ENCODE measurements around the gene CITED1. TPM values are rescaled to one million over a fixed set of nuclear protein-coding genes. Genes with fewer than 3 reads are reported as not detected.
A peak's percentile ranks its signal among the peaks of the same experiment; 100 is the strongest.

CITED1 gene
- total RNA-seq, 4 donors from 2014 or later, result not detected

GRCh38 chrX:72307646-72308051, 1.9 kb upstream of the CITED1 start:
- no peak for DNase-seq

GRCh38 chrX:72306851-72307645, 1.3 kb upstream of the CITED1 start:
- TF ChIP-seq POLR2A (IDR thresholded peaks at IDR 0.05) (no peak), CTCF (IDR thresholded peaks at IDR 0.05) (no peak)
- no peak overlapping the region for H3K27ac ChIP-seq
- H3K36me3 ChIP-seq, result no peaks in the 10 kb centered on the region
- DNase-seq, result peak; percentile 37 to 75 (median 67)
- no peaks in the 10 kb centered on the region for H3K27me3 ChIP-seq
- no peaks in the 10 kb centered on the region for H3K9me3 ChIP-seq
- peak overlapping the region; percentile 29 to 61 (median 54) for H3K4me3 ChIP-seq
- H3K4me1 ChIP-seq, result peaks cover 0 to 30% (median 6%) of the 10 kb centered on the region in 4 donors

More at GRCh38 chrX:72307646-72308051, 1.9 kb upstream of the CITED1 start:
- TF ChIP-seq CTCF (IDR thresholded peaks at IDR 0.05), result no peak
- TF ChIP-seq POLR2A (IDR thresholded peaks at IDR 0.05), result no peak
- peak overlapping the region in 3 of 4 donors; percentile 48 to 61 (median 59) for H3K4me3 ChIP-seq
- no peaks in the 10 kb centered on the region for H3K36me3 ChIP-seq
- H3K4me1 ChIP-seq, result peaks cover 0 to 30% (median 6%) of the 10 kb centered on the region in 4 donors
- H3K27me3 ChIP-seq, result no peaks in the 10 kb centered on the region
- H3K9me3 ChIP-seq, result no peaks in the 10 kb centered on the region
- H3K27ac ChIP-seq, result no peak overlapping the region

GRCh38 chrX:72306085-72306801, 529 bp upstream of the CITED1 start:
- Histone ChIP-seq H3K4me3 (peak overlapping the region; percentile 29 to 61 (median 54)), H3K4me1 (peaks cover 0 to 30% (median 6%) of the 10 kb centered on the region in 4 donors), H3K9me3 (no peaks in the 10 kb centered on the region), H3K27ac (no peak overlapping the region), H3K27me3 (no peaks in the 10 kb centered on the region), H3K36me3 (no peaks in the 10 kb centered on the region)
- TF ChIP-seq POLR2A (IDR thresholded peaks at IDR 0.05) (no peak), CTCF (IDR thresholded peaks at IDR 0.05) (no peak)
- DNase-seq, result no peak

- no peaks in the 10 kb centered on the region for H3K36me3 ChIP-seq
- peak overlapping the region in 3 of 4 donors; percentile 48 to 61 (median 59) for H3K4me3 ChIP-seq
- H3K4me1 ChIP-seq, result peaks cover 0 to 30% (median 6%) of the 10 kb centered on the region in 4 donors
- no peaks in the 10 kb centered on the region for H3K9me3 ChIP-seq
- no peaks in the 10 kb centered on the region for H3K27me3 ChIP-seq
- H3K27ac ChIP-seq, result no peak overlapping the region
- DNase-seq, result no peak
- TF ChIP-seq POLR2A (IDR thresholded peaks at IDR 0.05) (no peak), CTCF (IDR thresholded peaks at IDR 0.05) (no peak)
Measured at GRCh38 chrX:72304877-72305276, 837 bp downstream of the CITED1 start.

- no peaks in the 10 kb centered on the region for H3K36me3 ChIP-seq
- H3K27ac ChIP-seq, result no peak overlapping the region
- peaks cover 0 to 13% (median 2%) of the 10 kb centered on the region in 4 donors for H3K4me1 ChIP-seq
- H3K4me3 ChIP-seq, result no peak overlapping the region
- TF ChIP-seq POLR2A (IDR thresholded peaks at IDR 0.05) (no peak), CTCF (IDR thresholded peaks at IDR 0.05) (no peak)
- no peaks in the 10 kb centered on the region for H3K9me3 ChIP-seq
- no peaks in the 10 kb centered on the region for H3K27me3 ChIP-seq
- no peak for DNase-seq
Measured at GRCh38 chrX:72301781-72302180, 3.9 kb downstream of the CITED1 start.
